IPS-NIHi11 (cell line): ENCODE results near the gene PODXL2.
"Not testable (repeated sequence)": the region's sequence is repeated elsewhere in the genome, so short reads cannot be mapped to it uniquely, and the experiment has no call there.

ENCODE experiments used
- DNase-seq: peaks from one replicate; pipeline ENCODE4 v3.0.0; 2012; ENCODE audit warnings: mixed read lengths, low spot score

Gene PODXL2

DNA sequence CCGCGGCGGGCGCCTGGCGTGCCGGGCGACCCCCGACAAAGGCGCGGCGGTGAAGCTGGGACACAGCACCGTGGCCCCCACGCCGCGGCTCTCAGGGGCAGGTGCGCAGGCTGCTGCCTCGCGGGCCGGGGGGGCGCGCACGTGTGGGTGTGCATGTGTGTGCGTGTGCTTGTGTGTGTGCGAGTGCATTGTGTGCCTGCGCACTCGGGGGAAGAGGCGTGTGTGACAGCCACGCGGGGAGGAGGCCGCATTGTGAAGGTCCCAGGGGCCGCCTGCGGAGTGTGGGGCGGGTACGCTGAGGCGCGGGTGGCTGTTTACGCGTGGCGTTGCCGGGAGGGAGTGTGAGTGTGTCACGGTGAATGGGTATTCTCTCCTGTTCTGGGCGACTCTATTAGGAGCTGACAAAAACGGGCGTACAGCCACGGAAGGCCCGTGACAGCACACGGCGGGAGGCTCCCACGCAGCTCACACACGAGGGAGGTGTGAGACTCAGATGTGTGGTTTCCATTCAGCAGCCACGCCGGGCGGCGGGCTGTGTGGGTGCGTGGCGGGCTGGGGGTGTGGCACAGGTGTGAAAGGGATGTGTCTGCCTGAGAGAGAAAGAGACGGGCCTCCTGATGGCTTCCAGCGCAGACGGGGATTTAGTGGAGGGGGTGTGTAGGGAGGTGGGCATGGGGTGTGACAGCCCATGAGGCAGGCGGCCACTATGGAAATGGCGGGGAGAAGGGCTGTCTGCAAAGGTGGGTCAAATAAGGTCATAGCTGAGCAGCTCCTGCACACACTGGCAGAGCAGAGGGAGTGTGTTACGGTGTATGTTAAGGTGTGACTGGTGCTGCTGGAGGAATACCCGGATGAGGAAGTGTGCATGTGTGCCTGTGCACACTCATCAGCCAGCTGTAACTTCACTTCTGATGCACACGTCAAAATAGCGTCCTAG, 750 bp downstream of the PODXL2 start:
- DNase-seq, result no peak

DNA sequence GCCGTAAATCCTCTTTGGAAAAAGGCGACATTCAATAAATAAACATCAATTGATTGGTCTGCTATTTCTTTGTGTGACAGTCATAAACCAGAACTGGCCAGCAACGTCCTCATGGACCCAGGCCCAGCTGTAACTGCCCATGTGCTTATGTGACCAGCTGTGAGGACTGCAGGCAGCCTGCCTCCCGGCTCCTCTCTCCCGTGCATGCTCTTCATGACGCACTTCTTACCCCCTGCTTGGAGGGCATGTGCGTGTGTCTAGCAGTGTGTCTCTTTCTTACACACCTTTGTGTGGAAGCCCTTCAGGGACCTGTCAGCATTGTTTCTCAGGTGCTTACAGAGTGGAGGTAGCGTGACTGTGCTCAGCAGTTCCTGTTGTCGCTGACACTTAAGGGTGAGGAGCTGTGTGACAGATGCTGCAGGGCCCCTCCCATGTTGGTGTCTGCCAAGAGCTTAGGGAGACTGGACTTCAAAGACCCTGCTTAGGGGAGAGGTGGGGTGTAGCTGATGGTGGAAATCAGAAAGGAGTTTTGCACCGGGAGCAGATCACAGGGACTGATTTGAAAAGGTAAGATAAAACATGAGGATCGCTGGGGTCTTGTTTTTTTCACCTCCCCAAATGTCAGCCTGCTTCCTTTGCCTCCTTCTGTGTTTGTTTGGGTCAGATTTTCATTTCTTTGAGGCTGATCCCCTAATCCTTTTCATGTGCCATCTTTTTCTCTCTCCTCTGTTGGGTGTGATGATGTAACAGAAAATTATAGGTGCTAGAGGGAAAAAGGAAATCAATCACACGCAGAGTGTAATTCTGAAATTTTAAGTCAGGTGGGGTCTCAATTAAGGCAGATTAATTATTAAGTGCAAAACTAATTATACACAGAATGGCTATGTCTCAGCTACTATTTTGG, 2.1 kb downstream of the PODXL2 start:
- no peak for DNase-seq

DNA sequence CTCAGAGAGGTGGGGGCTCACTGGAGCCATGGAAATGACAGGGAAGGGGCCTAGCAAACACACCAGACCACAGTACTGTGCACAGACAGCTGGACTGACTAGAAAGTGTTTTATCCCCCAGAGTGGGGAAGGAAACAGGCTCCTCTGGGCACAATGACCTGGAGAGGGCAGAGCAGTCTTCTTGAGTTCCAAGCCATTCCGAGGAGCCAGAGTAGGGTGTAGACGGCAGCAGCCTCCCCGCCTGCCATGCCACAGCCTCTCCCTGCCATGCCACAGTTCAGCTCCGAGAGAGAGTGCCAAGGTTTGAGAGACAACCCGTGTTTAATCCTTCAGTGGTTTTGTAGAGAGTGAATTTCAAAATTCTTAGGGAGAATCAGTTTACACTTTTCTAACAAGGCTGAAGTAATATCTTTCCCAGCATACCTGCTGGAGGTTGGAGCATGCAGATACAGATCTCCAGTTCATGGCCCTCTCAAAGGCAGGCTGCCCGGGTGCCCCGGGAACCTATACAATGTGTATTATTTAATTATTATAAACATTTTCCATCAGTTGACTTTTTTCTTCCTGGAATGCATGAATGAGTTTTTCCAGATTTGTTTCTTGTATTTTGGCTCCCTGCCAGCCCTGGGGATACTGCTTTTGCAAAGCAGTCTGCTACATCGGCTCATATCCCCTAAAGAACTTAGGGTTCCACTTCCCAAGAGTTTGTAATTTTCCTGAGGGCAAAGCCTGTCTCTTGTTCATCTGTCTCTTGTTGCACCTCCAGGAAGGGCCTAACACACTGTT, 3.2 kb downstream of the PODXL2 start:
- DNase-seq, result no peak

DNA sequence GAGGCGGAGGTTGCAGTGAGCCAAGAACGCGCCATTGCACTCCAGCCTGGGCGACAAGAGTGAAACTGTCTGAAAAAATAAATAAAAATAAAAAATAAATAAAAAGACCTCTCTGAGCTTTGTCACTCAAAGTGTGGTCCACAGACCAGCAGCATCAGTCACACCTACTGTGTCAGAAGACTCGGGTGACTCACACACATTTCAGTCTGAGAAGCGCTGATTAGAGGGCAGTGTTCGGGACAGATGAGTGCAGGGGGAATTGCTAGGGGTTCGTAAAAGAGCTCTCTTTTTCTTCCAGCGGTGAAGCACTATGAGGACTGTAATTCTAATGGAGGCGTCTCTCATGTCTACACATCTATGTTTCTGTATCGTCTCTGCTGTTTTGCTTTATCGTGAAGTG, 5.7 kb downstream of the PODXL2 start:
- no peak for DNase-seq

DNA sequence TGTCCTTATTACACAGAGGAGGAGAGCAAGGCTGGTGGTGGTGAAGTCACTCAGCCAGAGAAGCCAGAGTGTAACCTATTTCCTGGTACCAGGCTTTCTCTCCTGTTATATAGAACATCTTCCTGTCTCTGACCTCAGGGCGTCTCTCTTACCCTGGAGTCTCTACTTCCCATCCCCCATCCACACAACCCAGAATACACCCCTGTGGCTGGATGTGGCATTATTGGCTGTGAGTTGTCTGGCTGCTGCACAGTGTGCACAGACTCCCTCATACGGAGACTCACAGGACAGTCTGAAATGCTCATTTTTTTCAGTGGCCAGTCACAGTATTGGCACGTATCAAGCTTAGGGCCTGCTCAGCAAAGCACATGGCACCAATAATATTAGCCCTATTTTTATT, 8.6 kb downstream of the PODXL2 start:
- no peak for DNase-seq

DNA sequence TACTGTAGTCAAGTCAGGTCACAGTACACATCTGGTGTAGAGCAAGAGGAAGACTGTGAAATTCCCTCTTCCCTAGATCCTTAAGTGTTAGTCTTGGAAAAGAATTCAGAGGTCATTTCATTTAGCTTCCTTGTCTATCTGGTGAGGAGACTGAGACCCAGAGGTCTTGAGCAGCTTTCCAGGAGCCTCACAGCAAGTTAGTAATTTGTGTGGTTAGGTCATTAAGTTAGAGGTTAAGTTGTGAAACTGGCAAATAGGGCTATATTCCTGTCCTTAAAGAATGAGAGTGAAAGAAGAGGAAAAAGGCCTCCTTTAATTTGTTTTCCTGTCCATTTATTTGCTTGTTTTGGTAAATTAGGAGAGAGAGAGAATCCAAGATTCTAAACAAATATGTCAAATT, 9.0 kb downstream of the PODXL2 start:
- no peak for DNase-seq

DNA sequence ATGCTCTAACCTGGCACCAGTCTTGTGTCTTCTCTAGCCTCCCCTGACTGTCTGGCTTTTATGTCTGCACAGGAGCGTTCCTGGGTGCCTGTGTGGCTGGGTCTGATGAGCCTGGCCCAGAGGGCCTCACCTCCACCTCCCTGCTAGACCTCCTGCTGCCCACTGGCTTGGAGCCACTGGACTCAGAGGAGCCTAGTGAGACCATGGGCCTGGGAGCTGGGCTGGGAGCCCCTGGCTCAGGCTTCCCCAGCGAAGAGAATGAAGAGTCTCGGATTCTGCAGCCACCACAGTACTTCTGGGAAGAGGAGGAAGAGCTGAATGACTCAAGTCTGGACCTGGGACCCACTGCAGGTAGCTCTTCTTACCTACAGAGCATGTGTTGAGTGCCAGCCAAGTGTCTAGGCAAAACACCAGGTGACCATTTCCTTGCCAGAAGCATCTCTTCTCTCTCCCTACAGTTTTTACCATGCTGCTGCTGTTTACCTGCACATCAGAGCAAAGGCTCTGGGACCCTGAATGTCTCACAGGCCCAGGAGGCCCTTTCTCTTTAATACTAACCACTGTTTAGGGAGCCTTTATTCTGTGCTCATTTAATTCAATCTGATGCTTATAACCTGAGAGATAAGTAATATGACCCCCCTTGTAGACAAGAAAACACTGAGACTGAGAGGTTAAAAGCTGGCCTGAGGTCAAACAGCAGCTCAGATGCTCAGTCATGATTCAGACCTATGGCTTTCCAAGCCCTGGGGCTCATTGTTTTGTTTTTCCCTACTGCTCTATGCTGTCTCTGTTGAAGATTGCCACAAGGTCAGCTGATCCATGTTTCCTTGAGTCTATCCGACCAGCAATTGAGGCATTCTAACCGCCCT, 10.4 kb downstream of the PODXL2 start:
- no peak for DNase-seq

DNA sequence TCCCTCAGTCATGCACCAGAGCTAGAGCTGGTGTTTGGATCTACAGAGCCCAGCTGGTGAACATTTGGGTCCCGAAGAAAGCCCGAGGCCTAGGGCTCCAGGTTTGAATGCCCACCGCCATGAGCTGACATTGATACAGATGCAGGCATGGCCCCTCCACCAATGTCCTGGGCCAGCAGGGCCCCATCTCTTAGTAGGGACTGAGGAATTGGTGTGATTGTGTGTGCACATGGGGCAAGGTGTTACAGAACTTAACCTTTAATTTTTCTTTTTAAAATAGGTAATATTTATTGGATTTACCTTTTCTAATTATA, 11.0 kb downstream of the PODXL2 start:
- DNase-seq, result no peak

DNA sequence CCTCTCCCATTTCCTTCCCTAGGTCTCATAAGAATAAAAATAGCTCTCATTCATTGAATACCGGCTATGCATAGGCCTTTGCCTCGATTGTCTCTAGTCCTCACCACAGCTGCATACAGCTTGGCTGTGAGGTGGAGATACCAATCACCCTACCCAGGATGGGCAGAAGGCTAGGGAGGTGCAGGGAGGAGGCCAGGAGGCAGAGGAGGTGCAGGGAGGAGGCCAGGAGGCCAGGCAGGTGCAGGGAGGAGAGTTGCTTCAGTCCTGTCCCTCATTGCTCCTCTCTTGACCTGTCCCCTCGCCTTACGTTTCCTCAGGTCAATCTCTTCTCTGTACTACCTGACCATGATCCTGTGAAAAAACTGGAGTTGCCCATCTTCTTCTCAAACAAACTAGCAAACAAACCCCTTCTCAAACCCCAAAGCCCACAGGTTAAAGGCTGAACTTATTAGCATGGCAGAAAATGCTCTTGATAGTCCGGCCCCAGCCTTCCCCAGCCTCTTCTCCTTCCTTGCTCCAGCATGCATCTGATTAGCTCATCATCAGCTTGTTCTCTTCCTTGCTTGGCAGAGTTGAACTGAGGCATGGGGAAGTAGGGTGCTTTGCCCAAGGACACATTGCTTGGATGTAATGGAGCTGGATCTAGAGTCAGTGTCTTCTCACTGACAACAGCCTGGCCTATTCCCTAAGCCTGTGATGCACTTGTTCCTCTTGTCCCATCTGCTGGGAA, 15.8 kb downstream of the PODXL2 start:
- no peak for DNase-seq

DNA sequence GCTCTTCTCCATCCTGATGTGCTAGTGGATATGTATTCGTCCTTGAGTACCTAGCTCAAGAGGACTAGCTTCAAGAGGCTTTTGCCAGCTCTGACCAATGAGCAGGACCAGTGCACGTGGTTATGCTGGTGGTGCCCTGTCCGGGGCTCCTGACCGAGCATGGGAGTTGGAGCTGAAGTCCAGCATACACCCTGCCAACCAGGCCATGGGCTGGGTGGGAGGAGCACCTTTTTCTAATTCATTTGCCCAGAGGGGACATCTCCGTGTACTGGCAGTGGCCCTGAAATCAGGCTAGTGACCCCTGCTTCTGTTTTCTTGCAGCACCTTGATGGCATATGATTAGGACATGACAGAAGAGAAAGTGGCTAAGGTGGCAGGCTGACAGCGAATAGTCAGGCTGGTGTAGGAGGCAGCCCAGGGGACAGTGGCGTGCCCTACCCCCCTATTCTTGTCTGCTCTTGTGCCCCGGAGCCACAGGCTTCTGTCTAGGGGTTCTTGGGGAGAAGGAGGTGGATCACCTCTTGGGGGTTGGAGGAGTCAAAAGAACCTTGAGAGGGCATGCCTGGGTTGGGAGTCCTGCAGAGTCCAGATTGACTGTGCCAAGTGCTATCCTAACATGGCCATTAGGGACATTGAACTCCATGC, 16.5 kb downstream of the PODXL2 start:
- no peak for DNase-seq

DNA sequence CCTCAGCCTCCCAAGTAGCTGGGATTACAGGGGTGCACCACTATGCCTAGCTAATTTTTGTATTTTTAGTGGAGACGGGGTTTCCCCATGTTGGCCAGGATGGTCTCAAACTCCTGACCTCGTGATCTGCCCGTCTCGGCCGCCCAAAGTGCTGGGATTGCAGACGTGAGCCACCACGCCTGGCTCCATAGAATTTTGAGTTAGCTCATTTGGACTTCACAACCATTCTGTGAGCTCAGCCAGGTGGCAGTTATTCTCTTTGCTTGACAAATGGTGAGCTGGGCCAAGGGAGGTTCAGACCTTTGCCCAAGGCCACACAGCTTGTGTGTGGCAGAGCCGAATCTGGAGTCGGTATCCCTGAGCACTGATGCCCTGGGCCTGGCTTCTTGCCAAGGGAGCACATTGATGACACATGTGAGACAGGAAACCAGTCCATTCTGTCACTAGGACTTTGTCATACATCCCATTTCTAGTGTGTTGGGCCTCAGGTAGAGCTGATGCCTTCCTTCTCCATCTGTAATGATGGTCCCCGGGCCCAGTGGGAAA, 17.6 kb downstream of the PODXL2 start:
- no peak for DNase-seq

DNA sequence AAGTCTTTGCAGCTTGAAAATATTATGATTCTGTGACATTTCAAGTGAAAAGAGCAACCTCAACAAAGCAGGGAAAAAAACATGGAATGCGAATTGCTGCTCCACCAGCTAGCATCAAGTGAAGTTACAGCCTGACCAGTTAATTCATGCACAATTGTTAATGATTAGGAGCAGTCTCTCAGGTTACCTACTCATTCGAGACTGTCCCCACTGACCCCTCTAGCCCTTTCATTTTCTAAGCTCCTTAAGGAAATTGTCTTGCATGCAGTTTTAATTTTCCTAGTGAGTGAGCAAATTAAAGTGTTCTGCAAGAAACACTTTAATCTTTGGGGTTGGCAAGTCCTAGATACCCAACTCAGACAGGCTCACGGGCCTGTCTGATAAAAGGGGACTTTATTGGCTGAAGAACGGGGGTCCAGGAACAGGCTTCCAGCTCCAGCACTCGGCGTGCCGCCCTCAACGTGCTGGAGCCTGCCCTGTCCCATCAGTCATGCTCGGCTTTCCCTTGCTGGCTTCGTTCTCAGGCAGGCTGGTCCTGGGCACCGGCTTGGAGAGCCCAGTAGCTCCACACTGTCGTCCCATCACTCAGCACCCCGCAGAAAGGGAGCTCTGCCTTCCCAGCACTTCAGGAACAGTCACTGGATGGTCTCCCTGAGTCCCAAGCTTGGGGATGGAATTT, 18.3 kb downstream of the PODXL2 start:
- no peak for DNase-seq

DNA sequence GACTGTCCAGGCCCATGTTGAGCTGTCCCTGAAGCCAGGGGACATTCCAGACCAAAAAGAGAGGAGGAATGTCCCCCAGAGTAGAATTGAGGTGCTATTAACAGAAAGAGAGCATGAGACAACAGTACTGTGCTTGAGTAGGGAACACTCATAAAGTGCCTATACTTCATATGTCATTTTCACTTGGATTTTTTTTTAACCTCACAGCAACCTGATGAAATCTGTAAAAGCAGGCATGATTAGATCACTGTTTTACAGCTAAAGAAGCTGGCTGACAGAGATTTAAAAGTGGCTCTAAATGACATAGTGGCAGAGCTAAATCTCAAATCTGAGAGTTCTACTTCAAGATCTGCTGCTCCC, 18.8 kb downstream of the PODXL2 start:
- no peak for DNase-seq

DNA sequence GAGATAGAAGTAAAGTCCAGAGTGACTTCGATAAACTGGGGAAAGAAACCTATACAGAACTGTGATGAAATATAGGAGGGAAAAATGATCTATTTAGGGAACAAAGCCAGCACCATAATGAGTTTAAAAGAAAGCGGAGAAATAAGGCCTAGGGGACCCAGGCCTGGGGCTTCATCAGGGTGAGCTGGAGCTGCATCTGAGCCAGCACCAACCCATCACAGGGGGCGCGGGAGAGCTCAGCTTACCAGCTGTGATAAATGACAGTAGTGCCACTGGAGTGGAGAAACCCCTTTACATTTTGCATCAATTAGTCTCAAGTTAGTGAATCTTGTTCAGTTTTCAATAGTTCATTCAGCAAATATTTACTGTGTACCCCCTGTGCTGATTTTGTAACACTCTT, 21.3 kb downstream of the PODXL2 start:
- DNase-seq, result no peak

DNA sequence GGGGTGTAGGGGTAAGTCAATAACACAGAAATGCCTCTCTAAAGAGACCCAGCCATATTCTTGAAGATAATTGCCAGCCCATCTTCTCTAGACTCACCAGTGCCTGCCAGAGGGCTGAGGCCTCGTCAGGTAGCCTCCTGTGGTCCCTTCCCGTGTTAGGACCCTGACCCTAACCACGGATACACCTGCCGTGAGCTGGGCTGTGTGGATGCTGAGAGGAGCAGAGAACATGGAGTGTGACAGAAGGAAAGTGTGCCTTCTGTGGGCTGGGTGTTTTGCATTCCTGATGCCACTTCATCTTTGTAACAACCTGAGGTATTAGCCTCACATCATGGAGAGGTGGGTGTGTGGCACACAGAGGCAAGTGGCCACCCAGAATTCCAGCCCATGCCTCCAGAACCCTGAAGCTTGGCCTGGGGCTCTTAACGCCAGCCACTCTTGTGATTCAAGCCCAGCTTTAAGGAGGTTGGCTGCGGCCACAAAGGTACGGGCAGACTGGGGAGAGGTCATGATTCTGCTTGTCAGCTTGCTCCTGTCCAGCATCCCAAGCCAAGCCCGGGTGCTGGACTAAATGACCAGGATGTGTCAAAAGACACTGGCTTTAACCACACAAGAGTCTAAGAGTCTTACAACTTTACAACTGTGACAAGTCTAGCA, 22.7 kb downstream of the PODXL2 start:
- no peak for DNase-seq

DNA sequence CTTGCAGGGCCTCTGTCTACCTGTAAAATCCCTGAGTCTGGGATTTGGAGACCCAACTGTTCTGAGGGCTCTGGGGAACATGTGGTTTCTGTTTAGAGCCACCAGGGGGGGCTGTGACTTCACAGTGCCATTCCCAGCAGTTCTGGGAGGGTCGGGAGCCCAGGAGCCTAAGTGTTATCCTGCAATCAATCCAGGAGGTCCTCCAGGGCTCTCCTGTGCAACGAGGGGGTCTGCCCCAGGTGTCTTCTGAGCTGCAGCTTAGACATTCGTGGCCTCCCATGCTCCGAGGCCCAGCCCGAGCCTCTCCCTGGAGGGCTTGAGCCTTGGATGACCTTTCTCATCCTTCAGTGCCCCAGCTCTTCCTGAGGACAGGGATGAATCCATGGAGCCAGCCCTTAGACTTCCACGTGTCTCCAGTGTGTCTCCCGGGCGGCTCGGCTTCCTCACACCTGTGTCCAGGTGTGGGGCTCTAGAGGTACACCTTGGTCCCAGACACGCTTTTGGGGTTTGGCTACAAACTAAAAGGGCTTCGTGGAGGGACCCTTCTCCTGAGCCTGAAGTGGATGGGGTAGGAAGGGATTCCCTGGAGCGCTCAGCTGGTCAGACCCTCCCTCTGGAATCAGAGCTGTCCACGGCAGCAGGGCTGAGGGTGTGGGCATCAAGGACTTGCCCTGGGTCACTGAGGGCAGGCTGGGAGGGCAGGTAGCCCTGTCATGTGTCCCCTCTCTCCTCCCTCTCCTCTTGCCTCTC, 23.4 kb downstream of the PODXL2 start:
- peak; percentile 83 for DNase-seq

DNA sequence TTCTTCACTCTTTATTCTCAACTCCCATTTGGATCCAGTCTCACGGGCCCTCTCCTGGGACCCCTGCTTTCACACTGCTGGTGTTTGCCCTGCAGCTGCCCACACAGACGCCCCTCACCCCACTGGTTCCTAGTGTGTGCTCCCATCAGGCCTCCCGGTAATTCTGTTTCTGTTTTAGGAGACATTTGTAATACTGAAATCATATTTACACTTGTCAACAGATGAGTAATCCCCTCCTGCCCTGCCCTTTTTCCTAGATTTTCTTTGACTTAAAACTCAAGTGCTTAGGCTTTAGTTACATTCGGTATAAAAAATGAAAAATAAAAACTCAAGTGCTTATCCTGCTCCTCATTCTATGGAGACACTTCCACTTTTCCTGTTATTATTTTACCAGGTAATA, 25.4 kb downstream of the PODXL2 start:
- DNase-seq, result no peak

DNA sequence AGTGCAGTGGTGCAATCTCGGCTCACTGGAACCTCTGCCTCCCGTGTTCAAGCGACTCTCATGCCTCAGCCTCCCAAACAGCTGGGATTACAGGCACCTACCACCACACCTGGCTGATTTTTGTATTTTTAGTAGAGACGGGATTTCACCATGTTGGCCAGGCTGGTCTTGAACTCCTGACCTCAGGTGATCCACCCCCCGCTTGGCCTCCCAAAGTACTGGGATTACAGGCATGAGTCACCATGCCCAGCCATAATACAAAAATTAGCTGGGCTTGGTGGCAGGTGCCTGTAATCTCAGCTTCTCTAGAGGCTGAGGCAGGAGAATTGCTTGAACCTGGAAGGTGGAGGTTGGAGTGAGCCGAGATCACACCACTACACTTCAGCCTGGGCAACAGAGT, 26.0 kb downstream of the PODXL2 start:
- DNase-seq, result not testable (repeated sequence)
